A549 (cell line): ENCODE data around the gene APPL1. TPM values are rescaled to one million over a fixed set of nuclear protein-coding genes. Genes with fewer than 3 reads are reported as not detected.

Source experiments
- ATAC-seq, 2 experiments: fragments of 200-7000 bp in 1 of 2; fragments of >200 bp in 1 of 2; cut with Nextera tagmentation in 1 of 2; cut with Tn5 transposase in 1 of 2; 3 replicates each; pipeline versions ENCODE4 v1.8.0 to v1.9.1; 2018 to 2020; ENCODE audit warnings: mild to moderate bottlenecking in 1 of 2, moderate library complexity in 1 of 2
- CTCF ChIA-PET: fragments of 300-600 bp; sonication (Branson Sonifier 250); formaldehyde crosslinking; extraction: SDS; loops from one replicate; lab custom pipeline; 2021; ENCODE audit warnings: antibody characterized with exemption, inconsistent platforms; lab: Yijun Ruan, JAX
- POLR2A ChIA-PET: fragments of 350-600 bp; formaldehyde crosslinking; extraction: SDS; loops from one replicate; lab custom pipeline; 2021; ENCODE audit warnings: antibody characterized with exemption, inconsistent platforms; lab: Yijun Ruan, JAX
- DNase-seq, 2 experiments: peaks; one replicate each; pipeline versions ENCODE4 v3.0.0 to v3.0.0-alpha.2; 2011 to 2016; ENCODE audit warnings: low read depth in 1 of 2, low spot score in 1 of 2
- FAIRE-seq: peaks from 2 replicates; lab custom pipeline; 2011; peaks lifted over from hg19 to GRCh38; lab: Jason Lieb, UNC
- H3K27ac ChIP-seq, 2 experiments: fragments of >200 bp; sonication (Bioruptor Twin); formaldehyde crosslinking; 3 replicates each; pipeline ENCODE4 v1.5.1; 2016 to 2017
- H3K4me1 ChIP-seq: fragments of >200 bp; sonication (Bioruptor Twin); formaldehyde crosslinking; 3 replicates; pipeline ENCODE4 v1.6.1; 2016
- H3K4me2 ChIP-seq: fragments of >200 bp; sonication (Bioruptor Twin); formaldehyde crosslinking; 3 replicates; pipeline ENCODE4 v1.6.1; 2016
- H3K4me3 ChIP-seq: fragments of >200 bp; sonication (Bioruptor Twin); formaldehyde crosslinking; 3 replicates; pipeline ENCODE4 v1.5.1; 2016
- H3K9me3 ChIP-seq: fragments of >200 bp; sonication (Bioruptor Twin); formaldehyde crosslinking; 3 replicates; pipeline ENCODE4 v1.6.1; 2016
- BHLHE40 ChIP-seq: IDR thresholded peaks from 2 replicates; pipeline ENCODE4 v1.6.1; 2012; ENCODE audit warnings: low read depth, low read length, inconsistent platforms
- CBX2 ChIP-seq: fragments of 200-600 bp; sonication (generic); IDR thresholded peaks from 2 replicates; pipeline ENCODE4 v1.6.1; 2016; ENCODE audit warnings: low read depth, mild to moderate bottlenecking, borderline replicate concordance
- CBX8 ChIP-seq: fragments of 200-600 bp; sonication (generic); IDR thresholded peaks from 2 replicates; pipeline ENCODE4 v1.6.1; 2016
- CEBPB ChIP-seq, 2 experiments: fragments of >200 bp in 1 of 2; sonication (Bioruptor Twin) in 1 of 2; formaldehyde crosslinking in 1 of 2; IDR thresholded peaks; 2 replicates each; pipeline ENCODE4 v1.6.1; 2012 to 2016
- ESRRA ChIP-seq: fragments of 150-350 bp; IDR thresholded peaks from 2 replicates; pipeline ENCODE4 v1.6.1; 2014; ENCODE audit warnings: mild to moderate bottlenecking, low read length, borderline replicate concordance
- GATA3 ChIP-seq: IDR thresholded peaks from 2 replicates; pipeline ENCODE4 v1.6.1; 2012; ENCODE audit warnings: borderline replicate concordance
- HDAC2 ChIP-seq: fragments of 200-600 bp; sonication (generic); IDR thresholded peaks from 2 replicates; pipeline ENCODE4 v1.6.1; 2016
- HES2 ChIP-seq: fragments of >200 bp; sonication (Bioruptor Twin); formaldehyde crosslinking; IDR thresholded peaks from 2 replicates; pipeline ENCODE4 v1.6.1; 2016
- HEYL ChIP-seq: fragments of 250-450 bp; sonication (Bioruptor Pico); IDR thresholded peaks from 2 replicates; pipeline ENCODE4 v1.8.0; 2021; ENCODE audit warnings: mild to moderate bottlenecking, moderate library complexity
- HMGXB4 ChIP-seq: fragments of 250-450 bp; sonication (Bioruptor Pico); IDR thresholded peaks from 2 replicates; pipeline ENCODE4 v1.5.0; 2021; ENCODE audit warnings: mild to moderate bottlenecking, moderate library complexity, borderline replicate concordance
- HOXB5 ChIP-seq: fragments of 250-450 bp; sonication (Bioruptor Pico); IDR thresholded peaks from 2 replicates; pipeline ENCODE4 v1.5.0; 2020; ENCODE audit warnings: mild to moderate bottlenecking, moderate library complexity
- JUN ChIP-seq, 2 experiments: fragments of >200 bp; sonication (Bioruptor Twin); formaldehyde crosslinking; IDR thresholded peaks; 2 replicates in 1 of 2; 3 replicates in 1 of 2; pipeline ENCODE4 v1.6.1; 2016 to 2017
- JUNB ChIP-seq: fragments of >200 bp; sonication (Bioruptor Twin); formaldehyde crosslinking; IDR thresholded peaks from 2 replicates; pipeline ENCODE4 v1.6.1; 2016
- KDM1A ChIP-seq: fragments of 200-600 bp; sonication (generic); IDR thresholded peaks from 2 replicates; pipeline ENCODE4 v1.6.1; 2016; ENCODE audit warnings: low read depth, mild to moderate bottlenecking
- KDM5A ChIP-seq: fragments of 200-600 bp; sonication (generic); IDR thresholded peaks from 2 replicates; pipeline ENCODE4 v1.6.1; 2016; ENCODE audit warnings: antibody characterized with exemption, mild to moderate bottlenecking
- MAFK ChIP-seq: fragments of 450-650 bp; IDR thresholded peaks from 2 replicates; pipeline ENCODE4 v1.6.1; 2014; ENCODE audit not compliant: partially characterized antibody
- MAZ ChIP-seq: fragments of 150-350 bp; IDR thresholded peaks from 2 replicates; pipeline ENCODE4 v1.6.1; 2014; ENCODE audit warnings: antibody characterized with exemption, low read depth, low read length, borderline replicate concordance
- MYC ChIP-seq: IDR thresholded peaks from 2 replicates; pipeline ENCODE4 v1.6.1; 2012; ENCODE audit warnings: mild to moderate bottlenecking, inconsistent platforms, low read length, improper control_type of control experiment, borderline replicate concordance
- PHF8 ChIP-seq: fragments of 200-600 bp; sonication (generic); IDR thresholded peaks from 2 replicates; pipeline ENCODE4 v1.6.1; 2016; ENCODE audit warnings: low read depth, mild to moderate bottlenecking, antibody characterized with exemption, moderate library complexity, borderline replicate concordance
- POLR2A ChIP-seq: IDR thresholded peaks from 2 replicates; pipeline ENCODE4 v1.6.1; 2012; ENCODE audit warnings: mild to moderate bottlenecking, low read length
- RAD21 ChIP-seq, 2 experiments: fragments of >200 bp in 1 of 2; sonication (Bioruptor Twin) in 1 of 2; formaldehyde crosslinking in 1 of 2; IDR thresholded peaks in 1 of 2; conservative IDR thresholded peaks in 1 of 2; 2 replicates in 1 of 2; 3 replicates in 1 of 2; pipeline ENCODE4 v1.6.1; 2012 to 2018; ENCODE audit warnings: inconsistent platforms in 1 of 2
- RCOR1 ChIP-seq: fragments of 150-350 bp; IDR thresholded peaks from 2 replicates; pipeline ENCODE4 v1.6.1; 2014; ENCODE audit warnings: antibody characterized with exemption, low read length, low read depth
- REST ChIP-seq: fragments of 200-600 bp; sonication (generic); IDR thresholded peaks from 2 replicates; pipeline ENCODE4 v1.6.1; 2016; ENCODE audit warnings: antibody characterized with exemption, mild to moderate bottlenecking, moderate library complexity
- RNF2 ChIP-seq: fragments of 200-600 bp; sonication (generic); IDR thresholded peaks from 2 replicates; pipeline ENCODE4 v1.6.1; 2016; ENCODE audit warnings: low read depth, mild to moderate bottlenecking, antibody characterized with exemption, moderate library complexity, borderline replicate concordance
- USF2 ChIP-seq: fragments of 450-650 bp; IDR thresholded peaks from 2 replicates; pipeline ENCODE4 v1.6.1; 2014; ENCODE audit warnings: antibody characterized with exemption
- ZC3H11A ChIP-seq: fragments of 450-650 bp; IDR thresholded peaks from 2 replicates; pipeline ENCODE4 v1.6.1; 2014; ENCODE audit warnings: antibody characterized with exemption, mild to moderate bottlenecking
- ZNF302 ChIP-seq: fragments of 250-450 bp; sonication (Bioruptor Pico); IDR thresholded peaks from 2 replicates; pipeline ENCODE4 v1.9.0; 2021; ENCODE audit warnings: inconsistent platforms, mild to moderate bottlenecking, moderate library complexity
- WGBS: methylation state at CpG from one replicate; pipeline ENCODE4 v1.1.6; 2017; ENCODE audit errors: missing lambda C conversion rate; 5-methylcytosine and 5-hydroxymethylcytosine counted together
- polyA plus RNA-seq, 4 experiments: library from polyadenylated mRNA; depleted of rRNA in 3 of 4; stranded (reverse); fragments of >200 nt; fragmentation: RNase III in 1 of 4; extraction: RNeasy Plus Mini Kit Qiagen cat#74134 plus additional on column Dnase treatment in 1 of 4; gene quantifications; 2 replicates in 3 of 4; 3 replicates in 1 of 4; pipeline ENCODE4 v1.2.3, GENCODE V29; 2011 to 2017

APPL1 gene
- polyA plus RNA-seq, 2 of the 4 experiments (the other 2 are of a cell fraction), result 14.3 to 30.3 TPM

GRCh38 chr3:57287205-57287604 is 59.7 kb downstream of the APPL1 start:
- H3K4me2 ChIP-seq, result no peak overlapping the region
- H3K9me3 ChIP-seq, result peaks cover 3% of the 10 kb centered on the region; the same call in 1 of the 3 replicates
- no peak for DNase-seq
- no peak for TF ChIP-seq JUNB
- TF ChIP-seq HEYL, result no peak
- TF ChIP-seq USF2, result no peak
- no peak for TF ChIP-seq HDAC2
- TF ChIP-seq REST, result no peak
- TF ChIP-seq HOXB5 (CRISPR knock-in tag), result no peak
- no peak for TF ChIP-seq CBX8
- WGBS, result 64% methylated on average over 2 of the region's 2 CpGs
- ChIA-PET POLR2A (no interaction called here), CTCF (no interaction called here)
- H3K4me3 ChIP-seq, result no peak overlapping the region
- H3K4me1 ChIP-seq, result no peaks in the 10 kb centered on the region
- H3K27ac ChIP-seq, result no peak overlapping the region
- no peak for ATAC-seq
- no peak for FAIRE-seq

- CTCF ChIA-PET, result no interaction called here
- 86% methylated on average over 9 of the region's 9 CpGs for WGBS
- POLR2A ChIA-PET, result no interaction called here
- DNase-seq (no peak), FAIRE-seq (no peak), ATAC-seq (no peak)
- no peak overlapping the region for H3K4me3 ChIP-seq
- no peak overlapping the region for H3K27ac ChIP-seq
- H3K4me2 ChIP-seq, result no peak overlapping the region
- TF ChIP-seq CEBPB (IDR thresholded peaks at IDR 0.05) (no peak), MAFK (no peak), PHF8 (no peak), BHLHE40 (no peak), HES2 (no peak), RCOR1 (no peak), POLR2A (no peak), CBX2 (no peak), KDM5A (no peak), JUN (IDR thresholded peaks at IDR 0.05) (no peak), ESRRA (no peak), RNF2 (no peak), KDM1A (no peak), GATA3 (no peak), ZC3H11A (no peak), MAZ (no peak), HMGXB4 (CRISPR knock-in tag) (no peak), ZNF302 (CRISPR knock-in tag) (no peak), RAD21 (conservative IDR thresholded peaks at IDR 0.05 in 1 of 2, IDR thresholded peaks at IDR 0.05 in 1 of 2) (no peak), MYC (no peak)
- H3K4me1 ChIP-seq, result no peaks in the 10 kb centered on the region
- H3K9me3 ChIP-seq, result peaks cover 3% of the 10 kb centered on the region; the same call in 1 of the 3 replicates
These were observed 60.9 kb downstream of the APPL1 start for GRCh38 chr3:57288403-57288802.
